HepG2 (cell line): ENCODE data around the gene SALL2. TPM values are rescaled to one million over a fixed set of nuclear protein-coding genes. Genes with fewer than 3 reads are reported as not detected.
A peak's percentile ranks its signal among the peaks of the same experiment; 100 is the strongest.

Experiments
- AGO1 ChIP-seq: fragments of 200-400 bp; formaldehyde crosslinking; IDR thresholded peaks from 2 replicates; pipeline ENCODE4 v1.6.1; 2017; ENCODE audit warnings: mild to moderate bottlenecking, low read depth, low read length, moderate library complexity; ENCODE audit not compliant: poor library complexity, severe bottlenecking
- ARNT ChIP-seq: fragments of 450-650 bp; IDR thresholded peaks from 2 replicates; pipeline ENCODE4 v1.6.1; 2017
- CENPT ChIP-seq: sonication (generic); formaldehyde crosslinking; IDR thresholded peaks from 2 replicates; pipeline ENCODE4 v1.8.0; 2022; ENCODE audit warnings: low read depth, mild to moderate bottlenecking, moderate library complexity, missing genetic modification reagents
- ELF1 ChIP-seq: sonication (generic); formaldehyde crosslinking; IDR thresholded peaks from 2 replicates; pipeline ENCODE4 v1.4.0; 2020; ENCODE audit warnings: missing genetic modification reagents
- FLYWCH1 ChIP-seq: sonication (generic); formaldehyde crosslinking; IDR thresholded peaks from 2 replicates; pipeline ENCODE4 v1.8.1; 2023; ENCODE audit warnings: mild to moderate bottlenecking, missing genetic modification reagents
- HMGA1 ChIP-seq: sonication (generic); formaldehyde crosslinking; conservative IDR thresholded peaks from 2 replicates; pipeline ENCODE4 v1.4.0; 2020; ENCODE audit warnings: missing genetic modification reagents
- JDP2 ChIP-seq: sonication (generic); formaldehyde crosslinking; IDR thresholded peaks from 2 replicates; pipeline ENCODE4 v1.8.1; 2022; ENCODE audit warnings: missing genetic modification reagents, borderline replicate concordance
- NCOA5 ChIP-seq: sonication (generic); formaldehyde crosslinking; IDR thresholded peaks from 2 replicates; pipeline ENCODE4 v1.4.0; 2020; ENCODE audit warnings: missing genetic modification reagents
- PHF5A ChIP-seq: IDR thresholded peaks from one replicate; pipeline ENCODE4 v1.6.1; 2018; ENCODE audit warnings: low read depth, missing genetic modification reagents; ENCODE audit not compliant: unreplicated experiment
- RBM22 ChIP-seq: fragments of 200-400 bp; formaldehyde crosslinking; optimal IDR thresholded peaks from 2 replicates; pipeline ENCODE3; 2017; ENCODE audit warnings: mild to moderate bottlenecking, low read length, moderate library complexity
- SMARCE1 ChIP-seq: fragments of 450-650 bp; IDR thresholded peaks from 2 replicates; pipeline ENCODE4 v1.6.1; 2017; ENCODE audit warnings: borderline replicate concordance
- ZFP36 ChIP-seq: fragments of 150-350 bp; IDR thresholded peaks from 2 replicates; pipeline ENCODE4 v1.6.1; 2018; ENCODE audit warnings: borderline replicate concordance, low read length, low read depth; ENCODE audit not compliant: partially characterized antibody
- ZNF136 ChIP-seq: sonication (generic); formaldehyde crosslinking; IDR thresholded peaks from 2 replicates; pipeline ENCODE4 v1.8.1; 2022; ENCODE audit warnings: low read depth, mild to moderate bottlenecking, moderate library complexity, missing genetic modification reagents
- ZNF138 ChIP-seq: sonication (generic); formaldehyde crosslinking; IDR thresholded peaks from 2 replicates; pipeline ENCODE4 v1.5.0; 2020; ENCODE audit warnings: mild to moderate bottlenecking, low read depth, missing genetic modification reagents
- ZNF143 ChIP-seq: sonication (generic); formaldehyde crosslinking; IDR thresholded peaks from 2 replicates; pipeline ENCODE4 v1.4.0; 2020; ENCODE audit warnings: missing genetic modification reagents
- ZNF337 ChIP-seq: sonication (generic); formaldehyde crosslinking; IDR thresholded peaks from 2 replicates; pipeline ENCODE4 v1.5.1; 2020; ENCODE audit warnings: missing genetic modification reagents, low read depth, mild to moderate bottlenecking, borderline replicate concordance
- ZNF354B ChIP-seq: sonication (generic); formaldehyde crosslinking; IDR thresholded peaks from 2 replicates; pipeline ENCODE4 v1.8.0; 2022; ENCODE audit warnings: mild to moderate bottlenecking, missing genetic modification reagents
- ZNF431 ChIP-seq: sonication (generic); formaldehyde crosslinking; IDR thresholded peaks from 2 replicates; pipeline ENCODE4 v1.9.0; 2022; ENCODE audit warnings: missing genetic modification reagents, low read depth, mild to moderate bottlenecking, borderline replicate concordance
- ZNF468 ChIP-seq: sonication (generic); formaldehyde crosslinking; IDR thresholded peaks from 2 replicates; pipeline ENCODE4 v1.8.0; 2022; ENCODE audit warnings: mild to moderate bottlenecking, moderate library complexity, missing genetic modification reagents
- ZNF530 ChIP-seq: sonication (generic); formaldehyde crosslinking; IDR thresholded peaks from 2 replicates; pipeline ENCODE4 v1.5.0; 2020; ENCODE audit warnings: low read depth, mild to moderate bottlenecking, missing genetic modification reagents
- ZNF598 ChIP-seq: sonication (generic); formaldehyde crosslinking; IDR thresholded peaks from 2 replicates; pipeline ENCODE4 v1.5.1; 2020; ENCODE audit warnings: mild to moderate bottlenecking, missing genetic modification reagents, borderline replicate concordance
- ZNF615 ChIP-seq: sonication (generic); formaldehyde crosslinking; IDR thresholded peaks from 2 replicates; pipeline ENCODE4 v1.5.0; 2020; ENCODE audit warnings: mild to moderate bottlenecking, missing genetic modification reagents, borderline replicate concordance
- polyA plus RNA-seq, 8 experiments: library from polyadenylated mRNA; depleted of rRNA in 3 of 8; stranded (reverse) in 7 of 8; unstranded in 1 of 8; fragments of >200 nt; fragmentation: Illumina TruSeq in 4 of 8; extraction: Trizol in 4 of 8; gene quantifications; 2 replicates each; pipeline versions ENCODE4 v1.2.1 to v1.2.3, GENCODE V29; 2011 to 2016; ENCODE audit warnings: low read depth in 4 of 8, missing spikeins in 1 of 8, mixed read lengths in 1 of 8; ENCODE audit not compliant: insufficient read depth in 1 of 8
- total RNA-seq, 5 experiments: library from RNA; depleted of rRNA; stranded (reverse); fragments of >200 nt; fragmentation: Illumina TruSeq; extraction: Trizol; gene quantifications; 2 replicates each; pipeline ENCODE4 v1.2.3, GENCODE V29; 2016; ENCODE audit warnings: low read depth in 1 of 5
- TF ChIP-seq, protein P1 (sequence below): sonication (generic); formaldehyde crosslinking; IDR thresholded peaks from 2 replicates; pipeline ENCODE4 v1.9.0; 2022; ENCODE audit warnings: low read depth, missing genetic modification reagents
- TF ChIP-seq, protein P2 (sequence below): sonication (generic); formaldehyde crosslinking; IDR thresholded peaks from 2 replicates; pipeline ENCODE4 v1.5.1; 2020; ENCODE audit warnings: missing genetic modification reagents, mild to moderate bottlenecking, borderline replicate concordance
- TF ChIP-seq, protein P3 (sequence below): IDR thresholded peaks from 2 replicates; pipeline ENCODE4 v1.6.1; 2016; ENCODE audit warnings: missing compliant biosample characterization, missing genetic modification reagents, borderline replicate concordance

The SALL2 gene
- total and polyA plus RNA-seq, 2 of the 13 experiments (the other 11 are each of a cell fraction or from before 2014, with no cell fraction given): 4.9 to 5.8 TPM

DNA sequence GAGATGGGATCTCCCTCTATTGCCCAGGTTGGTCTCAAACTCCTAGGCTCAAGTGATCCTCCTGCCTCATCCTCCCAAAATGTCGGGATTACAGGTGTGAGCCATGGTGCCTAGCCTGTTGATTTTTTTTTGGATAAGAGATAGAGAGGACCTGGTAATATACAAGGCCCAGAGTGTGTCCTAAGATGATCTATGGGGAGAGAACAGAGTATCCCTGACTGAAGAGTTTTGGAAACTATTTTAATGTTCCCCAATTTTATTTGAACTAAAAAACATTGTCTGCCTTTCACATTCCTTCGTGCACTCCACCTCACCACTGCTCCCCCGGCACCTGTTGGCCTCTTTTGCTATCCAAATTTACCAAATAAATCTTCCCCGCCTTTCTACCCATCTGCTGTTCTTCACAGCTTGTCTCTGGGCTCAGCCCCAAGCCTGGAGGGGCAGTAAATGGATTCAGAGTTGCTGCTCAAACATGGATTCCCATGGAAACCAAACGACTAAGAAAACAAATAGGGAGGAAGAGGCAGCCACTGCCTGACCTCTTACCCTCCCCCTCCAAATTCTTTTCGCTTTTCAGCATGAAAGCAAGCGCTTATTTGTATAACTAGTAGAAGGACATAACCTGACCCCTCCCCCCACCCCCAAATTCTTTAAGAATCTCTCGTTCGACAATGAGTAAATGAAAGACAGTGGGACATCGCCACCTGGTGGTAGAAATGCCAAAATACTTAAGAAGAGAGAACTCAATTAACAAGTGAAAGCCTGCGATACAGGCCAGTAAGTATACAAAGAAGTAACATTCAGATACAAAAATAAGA is 31.1 kb upstream of the SALL2 start (continued):
- TF ChIP-seq ZNF354B (CRISPR knock-in tag) (no peak), RBM22 (no peak), PHF5A (CRISPR knock-in tag) (no peak), ZNF431 (CRISPR knock-in tag) (no peak), ARNT (no peak), ZNF530 (no peak), HMGA1 (CRISPR knock-in tag) (no peak), AGO1 (no peak), ZNF143 (CRISPR knock-in tag) (no peak), JDP2 (CRISPR knock-in tag) (no peak), ZNF136 (CRISPR knock-in tag) (no peak), ZNF138 (CRISPR knock-in tag) (no peak), ZNF615 (no peak), CENPT (CRISPR knock-in tag) (no peak), ZNF337 (CRISPR knock-in tag) (no peak), NCOA5 (no peak), ZNF598 (no peak), ELF1 (CRISPR knock-in tag) (peak; percentile 31; the same call in 1 of the 2 replicates), ZNF468 (CRISPR knock-in tag) (no peak; the same call in 1 of the 2 replicates), SMARCE1 (no peak), ZFP36 (peak; percentile 56), FLYWCH1 (CRISPR knock-in tag) (no peak)
- TF ChIP-seq, protein P1, sequence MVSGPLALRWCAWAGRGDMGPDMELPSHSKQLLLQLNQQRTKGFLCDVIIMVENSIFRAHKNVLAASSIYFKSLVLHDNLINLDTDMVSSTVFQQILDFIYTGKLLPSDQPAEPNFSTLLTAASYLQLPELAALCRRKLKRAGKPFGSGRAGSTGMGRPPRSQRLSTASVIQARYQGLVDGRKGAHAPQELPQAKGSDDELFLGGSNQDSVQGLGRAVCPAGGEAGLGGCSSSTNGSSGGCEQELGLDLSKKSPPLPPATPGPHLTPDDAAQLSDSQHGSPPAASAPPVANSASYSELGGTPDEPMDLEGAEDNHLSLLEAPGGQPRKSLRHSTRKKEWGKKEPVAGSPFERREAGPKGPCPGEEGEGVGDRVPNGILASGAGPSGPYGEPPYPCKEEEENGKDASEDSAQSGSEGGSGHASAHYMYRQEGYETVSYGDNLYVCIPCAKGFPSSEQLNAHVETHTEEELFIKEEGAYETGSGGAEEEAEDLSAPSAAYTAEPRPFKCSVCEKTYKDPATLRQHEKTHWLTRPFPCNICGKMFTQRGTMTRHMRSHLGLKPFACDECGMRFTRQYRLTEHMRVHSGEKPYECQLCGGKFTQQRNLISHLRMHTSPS (CRISPR knock-in tag): no peak
- TF ChIP-seq, protein P2, sequence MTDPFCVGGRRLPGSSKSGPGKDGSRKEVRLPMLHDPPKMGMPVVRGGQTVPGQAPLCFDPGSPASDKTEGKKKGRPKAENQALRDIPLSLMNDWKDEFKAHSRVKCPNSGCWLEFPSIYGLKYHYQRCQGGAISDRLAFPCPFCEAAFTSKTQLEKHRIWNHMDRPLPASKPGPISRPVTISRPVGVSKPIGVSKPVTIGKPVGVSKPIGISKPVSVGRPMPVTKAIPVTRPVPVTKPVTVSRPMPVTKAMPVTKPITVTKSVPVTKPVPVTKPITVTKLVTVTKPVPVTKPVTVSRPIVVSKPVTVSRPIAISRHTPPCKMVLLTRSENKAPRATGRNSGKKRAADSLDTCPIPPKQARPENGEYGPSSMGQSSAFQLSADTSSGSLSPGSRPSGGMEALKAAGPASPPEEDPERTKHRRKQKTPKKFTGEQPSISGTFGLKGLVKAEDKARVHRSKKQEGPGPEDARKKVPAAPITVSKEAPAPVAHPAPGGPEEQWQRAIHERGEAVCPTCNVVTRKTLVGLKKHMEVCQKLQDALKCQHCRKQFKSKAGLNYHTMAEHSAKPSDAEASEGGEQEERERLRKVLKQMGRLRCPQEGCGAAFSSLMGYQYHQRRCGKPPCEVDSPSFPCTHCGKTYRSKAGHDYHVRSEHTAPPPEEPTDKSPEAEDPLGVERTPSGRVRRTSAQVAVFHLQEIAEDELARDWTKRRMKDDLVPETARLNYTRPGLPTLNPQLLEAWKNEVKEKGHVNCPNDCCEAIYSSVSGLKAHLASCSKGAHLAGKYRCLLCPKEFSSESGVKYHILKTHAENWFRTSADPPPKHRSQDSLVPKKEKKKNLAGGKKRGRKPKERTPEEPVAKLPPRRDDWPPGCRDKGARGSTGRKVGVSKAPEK (CRISPR knock-in tag): peak; percentile 16; the same call in 1 of the 2 replicates
- TF ChIP-seq, protein P3, sequence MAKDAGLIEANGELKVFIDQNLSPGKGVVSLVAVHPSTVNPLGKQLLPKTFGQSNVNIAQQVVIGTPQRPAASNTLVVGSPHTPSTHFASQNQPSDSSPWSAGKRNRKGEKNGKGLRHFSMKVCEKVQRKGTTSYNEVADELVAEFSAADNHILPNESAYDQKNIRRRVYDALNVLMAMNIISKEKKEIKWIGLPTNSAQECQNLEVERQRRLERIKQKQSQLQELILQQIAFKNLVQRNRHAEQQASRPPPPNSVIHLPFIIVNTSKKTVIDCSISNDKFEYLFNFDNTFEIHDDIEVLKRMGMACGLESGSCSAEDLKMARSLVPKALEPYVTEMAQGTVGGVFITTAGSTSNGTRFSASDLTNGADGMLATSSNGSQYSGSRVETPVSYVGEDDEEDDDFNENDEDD (CRISPR knock-in tag): no peak
